HL-60/S4 treated with phorbol 12-myristate 13-acetate at 8.2 ng/mL for 4 days and 3 days (cell line): Measurements from ENCODE around the gene AGBL3.

Source experiments
- in situ Hi-C: fragments of 300-500 bp; cut with MboI; formaldehyde crosslinking; loops from 2 replicates; pipeline ENCODE4 v1.15.0; 2022; ENCODE audit warnings: low sequenced_read_pairs

Gene AGBL3

DNA sequence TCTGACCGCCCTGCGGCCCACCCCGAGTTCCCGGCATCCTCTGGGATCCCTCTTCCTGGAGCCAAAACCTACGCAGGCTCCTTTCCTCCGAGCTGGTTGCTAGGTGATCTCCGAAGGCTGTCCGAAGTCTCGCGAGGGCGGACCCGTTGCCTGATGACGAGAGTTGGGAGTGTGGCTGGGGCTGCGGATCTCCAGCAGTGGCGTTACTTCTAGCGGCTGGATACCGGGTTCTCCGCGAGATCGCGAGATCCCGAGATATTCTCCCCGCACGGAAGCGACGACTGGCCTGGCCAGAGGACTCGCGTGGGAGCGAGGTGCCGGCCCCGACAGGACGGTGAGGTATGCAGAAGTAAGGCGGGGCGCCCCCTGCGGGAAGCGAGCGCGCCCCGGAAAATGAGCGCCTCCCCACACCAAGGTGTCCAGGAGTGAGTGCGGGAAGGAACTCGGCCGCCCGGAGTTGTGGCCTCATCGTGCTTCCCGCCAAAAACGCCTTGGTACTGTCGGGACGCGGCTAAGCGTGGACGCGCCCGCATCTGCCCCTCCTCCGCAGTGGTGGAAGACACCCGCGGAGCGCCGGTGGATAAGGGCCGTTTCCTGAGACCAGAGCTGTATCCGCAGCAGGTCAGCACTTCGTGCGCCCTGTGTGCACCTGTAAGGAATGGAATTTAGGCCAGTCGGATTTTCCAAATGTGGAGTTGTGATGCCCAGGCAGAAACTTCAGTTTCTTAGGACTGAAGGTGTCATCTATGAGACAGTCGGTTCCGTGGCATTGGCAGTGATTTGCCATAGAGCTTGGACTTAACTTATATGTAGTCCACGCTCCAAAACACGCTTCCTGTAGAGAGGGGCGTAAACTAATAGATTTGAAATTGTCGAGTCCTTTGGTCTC lies at the start of gene AGBL3:
TSS of gene AGBL3 (plus strand) at position 146 of the 889 bp plus-strand sequence. CDS start 1,426 bp downstream, outside the sequence.
- in situ Hi-C loops, result loop anchor here (10.0 kb wide), 1 partner anchor 178 kb away; no protein-coding TSS in a partner anchor

- in situ Hi-C loops, result no loop called here
These were observed 49.3 kb upstream of the AGBL3 start for GRCh38 chr7:134936893-134937510.

GRCh38 chr7:134938141-134938540 lies 48.2 kb upstream of the AGBL3 start:
- in situ Hi-C loops, result no loop called here

DNA sequence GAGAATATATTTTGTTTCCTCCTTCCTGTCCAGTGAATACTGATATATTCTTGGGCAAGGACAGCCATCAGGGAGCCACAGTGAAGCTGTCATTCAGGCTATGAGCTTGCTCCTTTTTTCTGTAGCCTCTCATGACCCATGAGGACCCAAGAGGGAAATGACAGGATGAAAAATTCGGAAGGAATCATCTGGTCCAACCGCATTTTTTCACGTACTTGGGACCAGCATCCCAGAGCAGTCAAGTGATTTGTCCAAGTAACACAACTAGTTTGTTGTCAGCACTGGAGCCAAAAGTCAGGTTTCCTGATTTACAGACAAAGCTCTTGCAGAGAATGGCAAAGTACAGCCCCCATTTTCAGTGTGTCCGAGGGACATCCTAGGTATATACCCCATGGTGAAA lies 47.2 kb upstream of the AGBL3 start:
- in situ Hi-C loops, result no loop called here

DNA sequence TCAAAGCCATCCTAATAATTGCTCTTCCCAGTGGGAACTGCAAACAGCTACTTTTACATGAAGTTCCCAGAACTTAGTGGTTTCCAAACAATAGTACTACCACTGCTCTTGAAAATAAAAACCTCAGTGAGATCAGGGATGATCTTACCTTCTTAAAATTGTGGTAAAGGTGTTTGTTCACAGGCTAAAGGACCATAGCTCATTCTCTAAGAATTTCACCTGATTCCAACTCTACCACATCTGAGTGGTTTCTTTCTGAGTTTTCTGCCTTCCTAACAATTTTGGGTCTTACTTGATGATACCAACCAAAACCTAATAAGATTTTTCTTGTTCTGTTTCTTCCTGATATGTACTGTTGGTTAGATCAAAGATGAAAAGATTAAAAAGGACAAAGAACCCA lies 45.6 kb upstream of the AGBL3 start:
- in situ Hi-C loops, result no loop called here

GRCh38 chr7:134941185-134941900 lies 45.0 kb upstream of the AGBL3 start:
- in situ Hi-C loops, result no loop called here

GRCh38 chr7:134941952-134942351 lies 44.4 kb upstream of the AGBL3 start:
- in situ Hi-C loops, result no loop called here

DNA sequence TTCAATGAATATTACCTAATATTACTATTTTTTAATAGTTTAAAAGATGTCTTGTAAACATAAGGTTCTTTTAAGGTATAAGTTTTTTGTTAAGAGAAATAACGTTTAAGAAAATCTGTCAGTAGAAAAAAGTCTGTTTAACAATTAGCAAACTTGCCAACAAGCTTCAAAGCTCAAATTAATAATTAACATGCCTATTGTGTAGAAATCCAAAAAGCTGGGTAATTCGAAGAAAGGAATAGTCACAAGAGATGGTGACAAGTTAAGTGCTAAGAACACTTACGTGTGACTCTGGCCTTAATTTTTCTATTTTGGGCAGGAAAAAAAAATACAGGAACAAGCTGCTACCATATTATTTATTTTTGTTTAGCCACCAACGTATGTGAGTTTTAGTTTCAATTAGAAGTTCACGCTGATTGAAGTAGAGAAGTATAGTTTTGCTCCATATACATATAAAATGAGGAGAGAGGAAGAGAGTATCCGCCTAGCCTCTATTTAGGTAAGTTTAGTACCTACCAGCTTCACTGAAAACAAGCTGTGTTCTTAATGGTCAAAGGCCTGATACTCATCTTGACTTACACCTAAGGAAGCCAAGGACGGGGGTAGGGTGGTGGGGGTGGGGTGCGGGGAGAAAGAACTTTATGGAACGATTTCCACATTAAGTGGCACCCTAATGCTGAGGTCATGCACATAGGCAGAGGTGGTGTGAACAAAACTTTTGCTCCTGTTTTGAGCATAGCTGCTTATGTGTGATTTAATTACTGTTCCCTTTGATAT lies 43.4 kb upstream of the AGBL3 start:
- in situ Hi-C loops, result no loop called here

DNA sequence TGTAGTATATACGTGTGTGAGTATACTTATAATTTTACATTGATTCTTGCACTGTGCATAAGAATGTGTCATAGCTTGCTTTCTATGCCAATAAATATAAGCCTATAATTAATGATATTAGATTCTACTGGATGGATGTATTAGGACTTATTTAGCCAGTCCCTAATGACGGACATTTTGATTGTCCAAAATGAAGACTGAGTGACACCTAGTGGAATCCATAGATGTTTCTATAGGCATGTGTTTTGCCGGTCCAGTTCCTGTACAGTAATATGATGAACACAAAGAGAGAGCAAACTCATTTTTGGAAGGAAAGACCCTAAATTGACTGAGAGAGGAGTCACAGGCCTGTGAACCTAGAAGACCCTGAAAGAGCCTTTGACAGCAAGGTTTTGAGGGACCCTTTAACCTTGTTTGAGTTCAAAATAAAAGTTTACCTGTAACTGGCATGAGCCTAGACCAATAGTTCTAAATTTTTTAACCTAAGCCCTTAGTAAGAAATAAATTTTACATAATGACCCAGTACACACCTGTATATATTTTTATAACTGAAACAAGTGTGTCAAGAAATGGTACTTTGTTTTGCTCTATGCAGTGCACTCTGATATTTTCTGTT lies 42.4 kb upstream of the AGBL3 start:
- in situ Hi-C loops, result no loop called here

DNA sequence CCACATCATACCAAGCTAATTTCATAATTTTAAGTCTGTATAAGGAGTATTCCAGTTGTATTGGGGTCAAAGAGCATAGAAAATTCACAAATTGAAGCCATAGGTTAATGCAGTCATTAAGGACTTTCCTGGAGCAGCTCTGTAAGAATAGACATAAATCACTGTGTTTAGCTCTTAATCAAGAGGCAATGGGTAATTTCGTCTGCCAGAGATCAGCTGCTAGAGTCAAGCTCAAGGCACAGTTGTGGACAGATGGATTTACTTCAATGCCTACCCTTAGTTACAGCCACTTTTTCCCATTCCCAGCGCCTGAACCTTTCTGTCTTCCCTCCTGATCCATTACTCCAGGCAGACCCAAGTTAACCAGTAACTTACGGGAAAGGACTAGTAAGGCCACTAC lies 40.6 kb upstream of the AGBL3 start:
- in situ Hi-C loops, result no loop called here

GRCh38 chr7:134946260-134946659 lies 40.0 kb upstream of the AGBL3 start:
- in situ Hi-C loops, result no loop called here

- in situ Hi-C loops, result no loop called here
These were observed 39.0 kb upstream of the AGBL3 start for GRCh38 chr7:134947329-134947728.

DNA sequence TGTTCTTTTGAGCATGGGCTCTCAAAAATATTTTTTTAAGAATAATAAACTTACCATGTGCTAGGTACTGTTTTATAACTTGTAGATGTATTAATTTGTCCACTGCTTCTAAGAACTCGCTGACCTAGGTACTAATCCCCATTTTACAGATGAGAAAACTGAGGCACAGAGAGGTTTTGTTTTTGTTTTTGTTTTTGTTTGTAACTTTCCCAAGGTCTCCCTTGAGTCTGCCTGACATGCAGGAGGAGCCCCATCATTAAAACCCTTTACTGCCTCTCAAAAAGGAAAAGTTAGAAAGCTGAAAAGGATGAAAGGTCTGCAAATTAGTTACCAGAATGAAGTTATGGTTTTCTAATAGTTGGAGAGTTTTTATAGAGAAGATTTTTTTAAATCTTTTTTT lies 38.5 kb upstream of the AGBL3 start:
- in situ Hi-C loops, result no loop called here

DNA sequence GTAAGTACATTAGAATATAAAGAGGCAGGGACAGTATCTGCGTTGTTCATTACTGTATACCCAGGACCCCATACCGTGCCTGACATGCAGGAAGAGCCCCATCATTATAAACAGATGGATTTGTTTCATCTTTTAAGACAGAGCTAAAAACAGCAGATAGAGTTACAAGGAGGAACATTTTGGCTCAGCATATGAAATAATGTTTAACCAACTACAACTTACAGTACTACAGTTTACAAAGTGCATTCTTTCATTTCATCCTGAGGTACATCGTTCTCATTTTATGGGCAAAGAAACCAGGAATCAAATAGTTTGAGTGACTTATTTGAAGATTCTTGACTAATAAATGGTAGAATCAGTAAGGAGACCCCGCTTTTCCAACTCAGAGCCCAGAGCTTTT lies 38.1 kb upstream of the AGBL3 start:
- in situ Hi-C loops, result no loop called here

DNA sequence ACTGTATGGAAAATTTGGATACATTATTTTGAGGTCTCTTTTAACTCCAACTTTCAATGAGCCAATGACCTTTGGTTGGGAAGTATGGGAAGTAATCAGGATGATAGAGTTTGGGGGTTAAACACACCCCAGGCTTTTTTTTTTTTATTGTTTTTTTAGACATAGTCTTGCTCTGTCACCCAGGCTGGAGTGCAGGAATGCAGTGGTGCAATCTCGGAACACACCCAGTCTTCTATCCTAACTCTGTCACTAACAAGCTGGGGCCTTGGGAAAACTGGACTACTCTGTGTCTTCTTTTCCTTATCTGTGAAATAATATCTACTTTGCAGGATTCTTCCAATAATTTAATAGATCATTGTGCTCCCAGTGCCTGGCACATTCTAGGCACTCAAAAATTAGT lies 37.6 kb upstream of the AGBL3 start:
- in situ Hi-C loops, result no loop called here

DNA sequence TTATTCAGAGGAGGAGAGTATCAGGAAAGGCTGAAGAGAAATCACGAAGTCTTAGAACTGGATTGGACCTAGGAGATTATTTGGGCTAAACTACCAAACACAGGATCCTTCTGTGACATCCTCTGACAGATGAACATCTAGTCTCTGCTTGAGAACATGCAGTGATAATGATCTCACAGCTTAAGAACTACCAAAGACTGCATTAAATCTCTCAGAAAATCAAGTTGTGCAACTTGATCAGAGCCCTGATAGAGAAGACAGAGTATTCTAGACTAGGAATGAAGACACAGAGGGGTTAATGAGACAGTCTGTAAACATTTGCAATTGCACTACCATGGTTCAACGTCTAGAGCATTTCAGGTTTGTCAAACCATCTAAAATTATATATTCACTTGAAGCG lies 37.1 kb upstream of the AGBL3 start:
- in situ Hi-C loops, result no loop called here

DNA sequence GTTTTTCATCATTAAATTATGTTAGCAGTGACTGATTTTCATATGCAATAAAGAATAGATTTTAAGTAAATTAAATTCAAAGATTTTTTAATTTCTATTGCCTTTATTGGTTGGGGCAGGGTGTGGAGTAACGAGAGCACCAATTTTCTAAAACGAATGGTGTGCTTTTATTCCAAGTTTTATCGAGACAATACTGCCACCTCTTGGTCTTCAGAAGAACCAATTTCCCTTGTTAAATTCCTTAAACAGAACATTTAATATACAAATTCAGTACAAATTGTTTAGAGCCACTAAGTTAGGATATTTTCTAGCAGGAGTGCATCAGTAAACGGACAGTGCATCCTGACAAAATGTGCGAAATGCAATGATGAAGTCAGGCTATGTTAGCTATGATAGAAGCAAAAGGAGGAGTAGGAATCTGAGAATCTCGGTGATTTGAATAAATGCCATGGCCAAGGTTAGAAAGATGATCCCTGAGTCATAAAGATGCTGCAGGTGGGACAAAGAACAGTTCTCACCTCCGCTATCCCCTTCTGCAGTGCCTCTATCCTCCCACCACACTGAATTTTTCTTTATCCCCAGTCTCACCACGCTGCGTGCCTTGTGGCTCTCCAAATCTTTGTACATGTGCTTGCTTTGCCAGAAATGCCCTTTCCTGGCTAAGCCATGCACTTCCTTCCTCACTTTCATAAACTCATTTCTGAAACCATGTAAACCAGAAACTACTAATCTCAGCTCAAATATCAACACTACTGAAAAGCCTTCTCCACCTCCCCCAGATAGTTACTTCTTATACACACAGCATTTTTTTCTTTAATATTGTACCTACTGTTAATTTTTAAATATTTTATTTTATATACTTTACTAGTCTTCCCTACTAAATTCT lies 31.9 kb upstream of the AGBL3 start:
- in situ Hi-C loops, result no loop called here

- in situ Hi-C loops, result no loop called here
These were observed 29.3 kb upstream of the AGBL3 start for GRCh38 chr7:134957005-134957404.

DNA sequence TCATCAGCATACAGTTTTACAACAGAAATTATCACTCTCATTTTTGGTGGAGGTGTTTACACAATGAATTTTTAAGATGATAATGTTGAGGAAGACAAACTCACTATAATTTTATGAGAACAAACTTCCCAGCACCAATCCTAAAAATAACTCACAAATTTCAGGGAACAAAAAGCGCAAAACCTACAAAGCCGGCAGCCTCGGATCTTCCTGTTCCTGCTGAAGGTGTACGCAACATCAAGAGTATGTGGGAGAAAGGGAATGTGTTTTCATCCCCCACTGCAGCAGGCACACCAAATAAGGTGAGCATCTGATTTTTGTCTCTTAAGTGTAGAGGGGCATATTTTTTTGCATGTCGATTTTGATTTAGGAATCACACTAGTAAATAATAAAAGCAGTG lies 26.5 kb upstream of the AGBL3 start:
- in situ Hi-C loops, result no loop called here
